ENCODE data around the gene CGRRF1. TPM values are rescaled to one million over a fixed set of nuclear protein-coding genes. Genes with fewer than 3 reads are reported as not detected.

Gene CGRRF1
- total RNA-seq, 1 donor from 2014 or later: 19.1 TPM

DNA sequence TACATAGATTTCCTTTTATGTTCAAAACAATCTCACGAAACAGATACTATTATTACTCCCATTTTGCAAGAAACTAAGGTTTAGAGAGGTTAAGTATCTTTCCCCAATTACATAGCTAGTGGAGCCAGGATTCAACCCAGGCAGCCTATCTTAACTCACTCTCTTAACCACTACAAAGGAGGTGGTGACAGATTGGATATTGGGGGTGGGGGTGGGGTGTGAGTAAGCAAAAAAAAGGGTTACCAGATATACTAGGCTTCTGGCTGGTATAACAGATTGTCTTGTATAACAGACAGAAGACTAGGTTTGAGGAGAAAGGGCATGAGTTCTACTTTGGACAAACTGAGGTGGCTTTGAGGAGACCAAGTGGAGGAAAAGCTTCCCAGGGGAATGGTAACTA is 23.0 kb upstream of the CGRRF1 start:
- H3K27ac ChIP-seq: no peak overlapping the region
- H3K4me1 ChIP-seq: peaks cover 52% of the 10 kb centered on the region
- no peak for TF ChIP-seq CTCF (IDR thresholded peaks at IDR 0.05)
- H3K27me3 ChIP-seq (ENCODE audit: low read depth): no peaks in the 10 kb centered on the region
- ATAC-seq (no peak), DNase-seq (no peak)
- intact Hi-C loops (cut with DNase I): no loop called here
- peaks cover 17% of the 10 kb centered on the region for H3K36me3 ChIP-seq
- no peak overlapping the region for H3K4me3 ChIP-seq
- no peaks in the 10 kb centered on the region for H3K9me3 ChIP-seq

DNA sequence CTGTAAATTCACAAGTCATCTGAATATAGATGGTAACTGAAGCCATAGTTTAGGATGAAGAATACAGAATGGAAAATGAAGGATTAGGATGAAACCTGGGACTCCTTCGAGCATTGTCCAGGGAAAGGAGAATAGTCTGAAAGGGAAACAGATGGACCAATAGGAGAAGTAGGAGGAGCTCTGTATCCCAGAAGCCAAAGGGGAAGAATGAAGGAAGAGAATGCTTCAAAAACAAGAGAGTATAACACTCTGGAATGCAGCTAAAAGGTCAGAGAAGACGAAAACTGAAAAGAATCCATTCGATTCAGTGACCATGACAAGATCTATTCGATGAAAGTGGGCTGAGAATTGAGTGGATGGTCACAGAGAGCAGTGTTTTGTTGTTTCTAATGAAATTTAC is 21.9 kb upstream of the CGRRF1 start:
- no peaks in the 10 kb centered on the region for H3K9me3 ChIP-seq
- H3K36me3 ChIP-seq: peaks cover 7% of the 10 kb centered on the region
- DNase-seq: no peak
- intact Hi-C loops (cut with DNase I): no loop called here
- ATAC-seq: peak in 1 of 2 donors; percentile 50
- TF ChIP-seq CTCF (IDR thresholded peaks at IDR 0.05): no peak
- no peaks in the 10 kb centered on the region for H3K27me3 ChIP-seq (ENCODE audit: low read depth)
- H3K4me3 ChIP-seq: peak overlapping the region; percentile 74
- H3K4me1 ChIP-seq: peaks cover 52% of the 10 kb centered on the region
- peak overlapping the region; percentile 93 for H3K27ac ChIP-seq

GRCh38 chr14:54488318-54488645 is 21.4 kb upstream of the CGRRF1 start:
- Histone ChIP-seq H3K4me3 (peak overlapping the region; percentile 74), H3K36me3 (peaks cover 1% of the 10 kb centered on the region), H3K4me1 (peaks cover 52% of the 10 kb centered on the region), H3K27ac (peak overlapping the region; percentile 93), H3K9me3 (no peaks in the 10 kb centered on the region), H3K27me3 (ENCODE audit: low read depth) (no peaks in the 10 kb centered on the region)
- ATAC-seq (no peak), DNase-seq (no peak)
- TF ChIP-seq CTCF (IDR thresholded peaks at IDR 0.05): no peak
- intact Hi-C loops (cut with DNase I): no loop called here

DNA sequence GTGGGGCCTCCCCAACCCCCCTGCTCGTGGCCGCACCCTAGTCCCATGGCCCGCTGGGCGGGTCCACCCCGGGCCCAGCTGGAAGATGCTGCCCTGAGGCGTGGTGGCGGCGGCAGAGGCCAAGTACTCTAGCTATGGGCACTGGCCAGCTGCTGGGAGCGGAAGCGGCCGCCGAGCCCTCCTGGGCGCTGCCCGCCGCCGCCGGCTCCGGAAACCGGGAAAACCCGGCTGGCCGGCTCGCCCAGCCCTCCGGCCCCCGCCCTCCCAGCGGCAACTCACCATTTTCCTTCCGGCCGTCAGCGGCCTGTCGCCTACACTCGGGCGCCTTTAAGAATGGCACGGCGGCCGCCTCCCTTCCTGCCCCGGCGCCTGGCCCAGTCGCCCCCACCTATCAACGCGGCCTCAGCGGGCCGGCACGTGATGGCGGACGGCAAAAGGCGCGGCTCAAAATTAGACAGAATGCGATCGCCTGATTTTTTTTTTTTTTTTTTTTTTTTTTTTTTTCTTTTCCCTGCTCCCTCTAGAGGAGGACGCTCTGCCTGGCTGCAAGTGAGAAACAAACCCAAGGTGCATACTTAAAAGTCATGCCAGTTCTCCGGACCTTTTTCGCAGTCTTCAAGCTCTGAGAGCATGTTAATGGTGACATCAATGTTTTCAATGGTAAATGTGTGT is 20.9 kb upstream of the CGRRF1 start, which contains the start of gene GMFB:
TSS of gene GMFB (minus strand) at position 335 of the 672 bp plus-strand sequence. CDS start at position 282, 53 bp downstream.
- intact Hi-C loops (cut with DNase I): no loop called here
- DNase-seq: peak; percentile 95
- peak; percentile 98 to 99 for ATAC-seq
- Histone ChIP-seq H3K9me3 (no peaks in the 10 kb centered on the region), H3K36me3 (no peaks in the 10 kb centered on the region), H3K27ac (peak within 1 kb of the TSS; percentile 93), H3K27me3 (ENCODE audit: low read depth) (no peaks in the 10 kb centered on the region), H3K4me3 (peak within 1 kb of the TSS; percentile 74), H3K4me1 (peaks cover 52% of the 10 kb centered on the region)
- TF ChIP-seq CTCF (IDR thresholded peaks at IDR 0.05): peak; percentile 50

DNA sequence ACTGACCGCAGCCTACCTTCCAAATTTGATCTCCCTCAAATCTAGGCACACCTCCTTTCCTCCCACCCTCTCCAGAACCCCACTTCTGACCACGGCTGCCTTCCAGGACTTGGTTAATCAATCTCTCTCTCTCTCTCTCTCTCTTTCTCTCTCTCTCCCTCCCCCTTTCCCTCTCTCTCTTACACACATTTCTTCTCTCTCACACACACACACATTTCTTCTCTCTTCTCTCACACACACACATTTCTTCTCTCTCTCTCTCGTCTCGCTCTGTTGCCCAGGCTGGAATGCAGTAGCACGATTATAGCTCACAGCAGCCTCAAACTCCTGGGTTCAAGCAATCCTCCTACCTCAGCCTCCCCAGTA is 20.4 kb upstream of the CGRRF1 start:
- Histone ChIP-seq H3K27me3 (ENCODE audit: low read depth) (no peaks in the 10 kb centered on the region), H3K4me3 (peak overlapping the region; percentile 74), H3K9me3 (no peaks in the 10 kb centered on the region), H3K36me3 (no peaks in the 10 kb centered on the region), H3K4me1 (peaks cover 50% of the 10 kb centered on the region), H3K27ac (peak overlapping the region; percentile 93)
- no peak for TF ChIP-seq CTCF (IDR thresholded peaks at IDR 0.05)
- ATAC-seq: peak in 1 of 2 donors; percentile 6
- intact Hi-C loops (cut with DNase I): no loop called here
- no peak for DNase-seq

All from lower lobe of right lung (tissue), 2 donors.